ENCODE data around the gene RELL1. TPM values are rescaled to one million over a fixed set of nuclear protein-coding genes. Genes with fewer than 3 reads are reported as not detected.

Gene RELL1
- total and polyA plus RNA-seq, 10 of the 15 experiments (the other 5 are each of a cell fraction or from before 2014, with no cell fraction given) = 0.20 to 10.9 (median 3.9) TPM

- no peak for TF ChIP-seq NR2C1 (IDR thresholded peaks at IDR 0.05)
- TF ChIP-seq SMARCA5 (IDR thresholded peaks at IDR 0.05) = 0 out of 2 replicates have a peak, but pooled peaks have one; percentile 25
- TF ChIP-seq WRNIP1 (IDR thresholded peaks at IDR 0.05; ENCODE audit: borderline replicate concordance, low read depth, low read length) = no peak
- TF ChIP-seq CHD4 (IDR thresholded peaks at IDR 0.05) = no peak
- no peak for TF ChIP-seq ZNF217 (IDR thresholded peaks at IDR 0.05)
- no peak for TF ChIP-seq KDM1A (IDR thresholded peaks at IDR 0.05; ENCODE audit: borderline replicate concordance)
Measured at GRCh38 chr4:37603070-37603468, 83.1 kb downstream of the RELL1 start (continued).

GRCh38 chr4:37602454-37603069 is 83.6 kb downstream of the RELL1 start:
- DNase-seq (ENCODE audit: low read depth, low spot score) = no peak
- ChIA-PET POLR2A (interaction anchor here (0.5 kb wide), 1 partner anchor 720 kb away, joined by 4 read pairs; no protein-coding TSS in a partner anchor), SMC1A (ENCODE audit: uncharacterized antibody, unreplicated experiment) (interaction anchor here (0.8 to 5.9 kb wide), 22 partner anchors 10 to 437 kb away, joined by 3 to 43 read pairs (median 4); no protein-coding TSS in a partner anchor), CTCF (interaction anchor here (0.6 to 5.9 kb wide), 50 partner anchors 8 to 571 kb away, joined by 3 to 103 read pairs (median 4); no protein-coding TSS in a partner anchor), RAD21 (ENCODE audit: unreplicated experiment) (interaction anchor here (0.5 to 4.3 kb wide), 24 partner anchors 8 to 1072 kb away, joined by 3 to 57 read pairs (median 3); partner anchors contain the start of genes PGM2 and RELL1)
- in situ Hi-C loops (cut with MboI) (loop anchor here (5.0 kb wide), 2 partner anchors 195 to 430 kb away; no protein-coding TSS in a partner anchor), intact Hi-C loops (cut with micrococcal nuclease; ENCODE audit: unreplicated experiment) (loop anchor here (1.0 to 2.0 kb wide), 4 partner anchors 80 to 433 kb away; no protein-coding TSS in a partner anchor)
- Histone ChIP-seq H3K4me3 (no peak overlapping the region), H3K4me1 (ENCODE audit: control insufficient read depth, insufficient read depth, low read length) (no peaks in the 10 kb centered on the region), H3K36me3 (ENCODE audit: control insufficient read depth in 2 of 2, insufficient read depth in 2 of 2, low read length in 1 of 2) (no peaks in the 10 kb centered on the region), H3K9me3 (replicated peaks; ENCODE audit: control insufficient read depth, insufficient read depth, low read length) (no peaks in the 10 kb centered on the region), H3K27me3 (replicated peaks in 1 of 2; ENCODE audit: control insufficient read depth in 2 of 2, insufficient read depth in 2 of 2, low read length in 1 of 2) (no peaks in the 10 kb centered on the region), H3K27ac (ENCODE audit: control insufficient read depth, insufficient read depth) (no peak overlapping the region), H3K9ac (ENCODE audit: control insufficient read depth, insufficient read depth, low read length) (no peak overlapping the region), H2AFZ (ENCODE audit: control insufficient read depth, low read depth, low read length) (no peak overlapping the region; the same call in 1 of the 2 replicates), H3K79me2 (ENCODE audit: control insufficient read depth, insufficient read depth, low read length) (no peaks in the 10 kb centered on the region), H4K20me1 (ENCODE audit: control insufficient read depth, insufficient read depth) (no peaks in the 10 kb centered on the region), H3K4me2 (ENCODE audit: control insufficient read depth, insufficient read depth) (no peak overlapping the region)
- BruUV-seq (replicated peaks) = no TSS peak
- WGBS (ENCODE audit: insufficient coverage, insufficient replicate concordance, low lambda C conversion rate, missing lambda C conversion rate) = 65% methylated on average over 18 of the region's 18 CpGs
- no peak for FAIRE-seq
- ATAC-seq = no peak
- TF ChIP-seq ASH2L (IDR thresholded peaks at IDR 0.05; ENCODE audit: borderline replicate concordance, low read depth) (no peak), JUNB (IDR thresholded peaks at IDR 0.05) (no peak), SUPT20H (IDR thresholded peaks at IDR 0.05; ENCODE audit: borderline replicate concordance, control insufficient read depth, low read depth, low read length) (no peak), EED (IDR thresholded peaks at IDR 0.05; ENCODE audit: low read depth) (no peak), REST (IDR thresholded peaks at IDR 0.05; ENCODE audit: low read depth, low read length) (no peak)
- TF ChIP-seq, protein P1, sequence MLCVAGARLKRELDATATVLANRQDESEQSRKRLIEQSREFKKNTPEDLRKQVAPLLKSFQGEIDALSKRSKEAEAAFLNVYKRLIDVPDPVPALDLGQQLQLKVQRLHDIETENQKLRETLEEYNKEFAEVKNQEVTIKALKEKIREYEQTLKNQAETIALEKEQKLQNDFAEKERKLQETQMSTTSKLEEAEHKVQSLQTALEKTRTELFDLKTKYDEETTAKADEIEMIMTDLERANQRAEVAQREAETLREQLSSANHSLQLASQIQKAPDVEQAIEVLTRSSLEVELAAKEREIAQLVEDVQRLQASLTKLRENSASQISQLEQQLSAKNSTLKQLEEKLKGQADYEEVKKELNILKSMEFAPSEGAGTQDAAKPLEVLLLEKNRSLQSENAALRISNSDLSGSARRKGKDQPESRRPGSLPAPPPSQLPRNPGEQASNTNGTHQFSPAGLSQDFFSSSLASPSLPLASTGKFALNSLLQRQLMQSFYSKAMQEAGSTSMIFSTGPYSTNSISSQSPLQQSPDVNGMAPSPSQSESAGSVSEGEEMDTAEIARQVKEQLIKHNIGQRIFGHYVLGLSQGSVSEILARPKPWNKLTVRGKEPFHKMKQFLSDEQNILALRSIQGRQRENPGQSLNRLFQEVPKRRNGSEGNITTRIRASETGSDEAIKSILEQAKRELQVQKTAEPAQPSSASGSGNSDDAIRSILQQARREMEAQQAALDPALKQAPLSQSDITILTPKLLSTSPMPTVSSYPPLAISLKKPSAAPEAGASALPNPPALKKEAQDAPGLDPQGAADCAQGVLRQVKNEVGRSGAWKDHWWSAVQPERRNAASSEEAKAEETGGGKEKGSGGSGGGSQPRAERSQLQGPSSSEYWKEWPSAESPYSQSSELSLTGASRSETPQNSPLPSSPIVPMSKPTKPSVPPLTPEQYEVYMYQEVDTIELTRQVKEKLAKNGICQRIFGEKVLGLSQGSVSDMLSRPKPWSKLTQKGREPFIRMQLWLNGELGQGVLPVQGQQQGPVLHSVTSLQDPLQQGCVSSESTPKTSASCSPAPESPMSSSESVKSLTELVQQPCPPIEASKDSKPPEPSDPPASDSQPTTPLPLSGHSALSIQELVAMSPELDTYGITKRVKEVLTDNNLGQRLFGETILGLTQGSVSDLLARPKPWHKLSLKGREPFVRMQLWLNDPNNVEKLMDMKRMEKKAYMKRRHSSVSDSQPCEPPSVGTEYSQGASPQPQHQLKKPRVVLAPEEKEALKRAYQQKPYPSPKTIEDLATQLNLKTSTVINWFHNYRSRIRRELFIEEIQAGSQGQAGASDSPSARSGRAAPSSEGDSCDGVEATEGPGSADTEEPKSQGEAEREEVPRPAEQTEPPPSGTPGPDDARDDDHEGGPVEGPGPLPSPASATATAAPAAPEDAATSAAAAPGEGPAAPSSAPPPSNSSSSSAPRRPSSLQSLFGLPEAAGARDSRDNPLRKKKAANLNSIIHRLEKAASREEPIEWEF (IDR thresholded peaks at IDR 0.05; ENCODE audit: insufficient replicate concordance, low read depth, low read length) = no peak
